HepG2 (cell line): ENCODE data around the gene SLC12A5. TPM values are rescaled to one million over a fixed set of nuclear protein-coding genes. Genes with fewer than 3 reads are reported as not detected.

Source experiments
- ARHGAP35 ChIP-seq: sonication (generic); formaldehyde crosslinking; IDR thresholded peaks from 2 replicates; pipeline ENCODE4 v1.9.0; 2022; ENCODE audit warnings: mild to moderate bottlenecking, inconsistent platforms, moderate library complexity, missing genetic modification reagents, borderline replicate concordance
- BRCA1 ChIP-seq: sonication (generic); formaldehyde crosslinking; IDR thresholded peaks from 2 replicates; pipeline ENCODE4 v1.4.0; 2020; ENCODE audit warnings: missing genetic modification reagents
- GABPA ChIP-seq, 2 experiments: IDR thresholded peaks; 2 replicates each; pipeline ENCODE4 v1.6.1; 2011 to 2016; ENCODE audit warnings: low read depth in 2 of 2, low read length in 1 of 2, missing biosample characterization in 1 of 2, missing genetic modification characterization in 1 of 2
- HCFC1 ChIP-seq: fragments of 150-350 bp; IDR thresholded peaks from 2 replicates; pipeline ENCODE4 v1.6.1; 2014; ENCODE audit warnings: low read depth, low read length
- HMG20A ChIP-seq: IDR thresholded peaks from 2 replicates; pipeline ENCODE4 v1.6.1; 2016; ENCODE audit warnings: borderline replicate concordance
- ISX ChIP-seq: sonication (generic); formaldehyde crosslinking; conservative IDR thresholded peaks from 2 replicates; pipeline ENCODE4 v1.5.0; 2020; ENCODE audit warnings: missing genetic modification reagents
- KLF16 ChIP-seq, 2 experiments: sonication (generic) in 1 of 2; formaldehyde crosslinking in 1 of 2; IDR thresholded peaks; 2 replicates each; pipeline versions ENCODE4 v1.6.1 to v1.8.0; 2016 to 2023; ENCODE audit warnings: missing genetic modification reagents in 2 of 2, missing compliant biosample characterization in 1 of 2
- PPARG ChIP-seq: conservative IDR thresholded peaks from 2 replicates; pipeline ENCODE4 v1.6.1; 2016; ENCODE audit warnings: missing biosample characterization, missing genetic modification reagents
- YEATS4 ChIP-seq: sonication (generic); formaldehyde crosslinking; IDR thresholded peaks from 2 replicates; pipeline ENCODE4 v1.4.0; 2020; ENCODE audit warnings: missing genetic modification reagents, borderline replicate concordance
- ZBTB42 ChIP-seq: sonication (generic); formaldehyde crosslinking; IDR thresholded peaks from 2 replicates; pipeline ENCODE4 v1.5.0; 2020; ENCODE audit warnings: mild to moderate bottlenecking, missing genetic modification reagents
- polyA plus RNA-seq, 8 experiments: library from polyadenylated mRNA; depleted of rRNA in 3 of 8; stranded (reverse) in 7 of 8; unstranded in 1 of 8; fragments of >200 nt; fragmentation: Illumina TruSeq in 4 of 8; extraction: Trizol in 4 of 8; gene quantifications; 2 replicates each; pipeline versions ENCODE4 v1.2.1 to v1.2.3, GENCODE V29; 2011 to 2016; ENCODE audit warnings: low read depth in 4 of 8, missing spikeins in 1 of 8, mixed read lengths in 1 of 8; ENCODE audit not compliant: insufficient read depth in 1 of 8
- total RNA-seq, 5 experiments: library from RNA; depleted of rRNA; stranded (reverse); fragments of >200 nt; fragmentation: Illumina TruSeq; extraction: Trizol; gene quantifications; 2 replicates each; pipeline ENCODE4 v1.2.3, GENCODE V29; 2016; ENCODE audit warnings: low read depth in 1 of 5
- TF ChIP-seq, protein P1 (sequence below): sonication (generic); formaldehyde crosslinking; IDR thresholded peaks from 2 replicates; pipeline ENCODE4 v1.8.0; 2022; ENCODE audit warnings: mild to moderate bottlenecking, missing genetic modification reagents; ENCODE audit not compliant: insufficient replicate concordance
- TF ChIP-seq, protein P2 (sequence below): IDR thresholded peaks from 2 replicates; pipeline ENCODE4 v1.6.1; 2016; ENCODE audit warnings: low read depth
- TF ChIP-seq, protein P3 (sequence below): sonication (generic); formaldehyde crosslinking; IDR thresholded peaks from 2 replicates; pipeline ENCODE4 v1.4.0; 2020; ENCODE audit warnings: mild to moderate bottlenecking, missing genetic modification reagents
- TF ChIP-seq, protein P4 (sequence below): sonication (generic); formaldehyde crosslinking; IDR thresholded peaks from 2 replicates; pipeline ENCODE4 v1.4.0; 2020; ENCODE audit warnings: mild to moderate bottlenecking, missing genetic modification reagents
- TF ChIP-seq, protein P5 (sequence below): sonication (generic); formaldehyde crosslinking; IDR thresholded peaks from 2 replicates; pipeline ENCODE4 v1.5.1; 2020; ENCODE audit warnings: missing genetic modification reagents, mild to moderate bottlenecking, borderline replicate concordance
- TF ChIP-seq, protein P6 (sequence below): sonication (generic); formaldehyde crosslinking; IDR thresholded peaks from 2 replicates; pipeline ENCODE4 v1.9.0; 2021; ENCODE audit warnings: mild to moderate bottlenecking, missing genetic modification reagents

Gene SLC12A5
- total and polyA plus RNA-seq, 2 of the 13 experiments (the other 11 are each of a cell fraction or from before 2014, with no cell fraction given) = 4.3 to 5.4 TPM

DNA sequence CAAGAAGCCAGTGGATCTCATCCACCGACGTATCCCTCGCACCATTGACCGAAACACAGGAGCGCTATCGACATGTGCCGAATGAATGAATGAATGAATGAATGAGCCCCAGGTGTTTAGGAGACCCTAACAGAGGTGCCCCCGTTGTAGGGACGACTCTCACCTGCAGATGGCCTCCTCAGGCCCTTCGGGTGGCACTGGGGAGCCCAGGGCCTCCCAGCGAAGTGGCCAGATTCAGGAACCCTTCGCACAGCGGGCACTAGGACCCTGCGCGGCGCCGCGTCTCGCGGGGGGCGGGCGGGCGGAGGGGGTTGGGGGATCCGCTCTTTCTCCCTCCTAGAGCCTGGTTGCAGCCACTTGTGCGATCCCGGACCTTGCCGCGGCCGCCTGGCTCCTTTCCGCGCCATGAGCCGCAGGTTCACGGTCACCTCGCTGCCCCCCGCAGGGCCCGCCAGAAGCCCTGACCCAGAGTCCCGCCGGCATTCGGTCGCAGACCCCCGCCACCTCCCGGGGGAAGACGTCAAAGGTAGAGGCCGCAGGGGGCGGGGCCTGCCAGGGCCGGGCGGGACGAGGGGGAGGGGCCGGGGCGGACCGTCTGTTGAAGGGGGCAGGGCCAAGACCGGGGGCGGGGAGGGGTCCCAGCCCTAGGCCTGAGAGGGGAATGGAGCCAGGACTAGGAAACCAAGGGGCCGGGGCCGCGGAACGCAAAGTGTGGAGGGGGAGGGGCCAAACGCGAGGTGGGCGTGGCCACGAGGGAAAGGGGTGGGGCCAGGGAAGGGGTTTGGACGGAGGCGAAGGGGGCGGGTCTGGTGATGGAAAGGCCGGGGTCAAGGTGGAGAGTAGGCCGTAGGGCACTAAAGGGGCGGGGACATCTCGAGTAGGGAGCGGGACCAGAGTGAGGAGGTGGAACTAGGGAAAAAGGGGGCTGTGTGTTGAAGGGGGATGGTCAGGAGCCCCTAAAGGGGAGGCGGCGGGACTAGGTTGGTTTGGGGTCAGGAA lies 7.4 kb upstream of the SLC12A5 start (continued):
- TF ChIP-seq, protein P1, sequence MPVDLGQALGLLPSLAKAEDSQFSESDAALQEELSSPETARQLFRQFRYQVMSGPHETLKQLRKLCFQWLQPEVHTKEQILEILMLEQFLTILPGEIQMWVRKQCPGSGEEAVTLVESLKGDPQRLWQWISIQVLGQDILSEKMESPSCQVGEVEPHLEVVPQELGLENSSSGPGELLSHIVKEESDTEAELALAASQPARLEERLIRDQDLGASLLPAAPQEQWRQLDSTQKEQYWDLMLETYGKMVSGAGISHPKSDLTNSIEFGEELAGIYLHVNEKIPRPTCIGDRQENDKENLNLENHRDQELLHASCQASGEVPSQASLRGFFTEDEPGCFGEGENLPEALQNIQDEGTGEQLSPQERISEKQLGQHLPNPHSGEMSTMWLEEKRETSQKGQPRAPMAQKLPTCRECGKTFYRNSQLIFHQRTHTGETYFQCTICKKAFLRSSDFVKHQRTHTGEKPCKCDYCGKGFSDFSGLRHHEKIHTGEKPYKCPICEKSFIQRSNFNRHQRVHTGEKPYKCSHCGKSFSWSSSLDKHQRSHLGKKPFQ (CRISPR knock-in tag) = no peak
- TF ChIP-seq HMG20A (CRISPR knock-in tag) = no peak
- TF ChIP-seq KLF16 (CRISPR knock-in tag; IDR thresholded peaks at IDR 0.05) = peak in 1 of 2 experiments; percentile 73; a peak in 1 of 4 replicates
- TF ChIP-seq YEATS4 (CRISPR knock-in tag) = no peak; the same call in 1 of the 2 replicates
- no peak for TF ChIP-seq HCFC1
- TF ChIP-seq, protein P2, sequence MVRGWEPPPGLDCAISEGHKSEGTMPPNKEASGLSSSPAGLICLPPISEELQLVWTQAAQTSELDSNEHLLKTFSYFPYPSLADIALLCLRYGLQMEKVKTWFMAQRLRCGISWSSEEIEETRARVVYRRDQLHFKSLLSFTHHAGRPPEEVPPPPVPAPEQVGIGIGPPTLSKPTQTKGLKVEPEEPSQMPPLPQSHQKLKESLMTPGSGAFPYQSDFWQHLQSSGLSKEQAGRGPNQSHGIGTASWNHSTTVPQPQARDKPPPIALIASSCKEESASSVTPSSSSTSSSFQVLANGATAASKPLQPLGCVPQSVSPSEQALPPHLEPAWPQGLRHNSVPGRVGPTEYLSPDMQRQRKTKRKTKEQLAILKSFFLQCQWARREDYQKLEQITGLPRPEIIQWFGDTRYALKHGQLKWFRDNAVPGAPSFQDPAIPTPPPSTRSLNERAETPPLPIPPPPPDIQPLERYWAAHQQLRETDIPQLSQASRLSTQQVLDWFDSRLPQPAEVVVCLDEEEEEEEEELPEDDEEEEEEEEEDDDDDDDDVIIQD (CRISPR knock-in tag) = no peak
- TF ChIP-seq, protein P3, sequence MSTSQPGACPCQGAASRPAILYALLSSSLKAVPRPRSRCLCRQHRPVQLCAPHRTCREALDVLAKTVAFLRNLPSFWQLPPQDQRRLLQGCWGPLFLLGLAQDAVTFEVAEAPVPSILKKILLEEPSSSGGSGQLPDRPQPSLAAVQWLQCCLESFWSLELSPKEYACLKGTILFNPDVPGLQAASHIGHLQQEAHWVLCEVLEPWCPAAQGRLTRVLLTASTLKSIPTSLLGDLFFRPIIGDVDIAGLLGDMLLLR (CRISPR knock-in tag) = no peak
- TF ChIP-seq, protein P4, sequence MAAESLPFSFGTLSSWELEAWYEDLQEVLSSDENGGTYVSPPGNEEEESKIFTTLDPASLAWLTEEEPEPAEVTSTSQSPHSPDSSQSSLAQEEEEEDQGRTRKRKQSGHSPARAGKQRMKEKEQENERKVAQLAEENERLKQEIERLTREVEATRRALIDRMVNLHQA (CRISPR knock-in tag) = no peak
- no peak for TF ChIP-seq ISX (CRISPR knock-in tag)
- no peak for TF ChIP-seq ARHGAP35
- TF ChIP-seq, protein P5, sequence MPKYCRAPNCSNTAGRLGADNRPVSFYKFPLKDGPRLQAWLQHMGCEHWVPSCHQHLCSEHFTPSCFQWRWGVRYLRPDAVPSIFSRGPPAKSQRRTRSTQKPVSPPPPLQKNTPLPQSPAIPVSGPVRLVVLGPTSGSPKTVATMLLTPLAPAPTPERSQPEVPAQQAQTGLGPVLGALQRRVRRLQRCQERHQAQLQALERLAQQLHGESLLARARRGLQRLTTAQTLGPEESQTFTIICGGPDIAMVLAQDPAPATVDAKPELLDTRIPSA (CRISPR knock-in tag) = no peak
- TF ChIP-seq, protein P6, sequence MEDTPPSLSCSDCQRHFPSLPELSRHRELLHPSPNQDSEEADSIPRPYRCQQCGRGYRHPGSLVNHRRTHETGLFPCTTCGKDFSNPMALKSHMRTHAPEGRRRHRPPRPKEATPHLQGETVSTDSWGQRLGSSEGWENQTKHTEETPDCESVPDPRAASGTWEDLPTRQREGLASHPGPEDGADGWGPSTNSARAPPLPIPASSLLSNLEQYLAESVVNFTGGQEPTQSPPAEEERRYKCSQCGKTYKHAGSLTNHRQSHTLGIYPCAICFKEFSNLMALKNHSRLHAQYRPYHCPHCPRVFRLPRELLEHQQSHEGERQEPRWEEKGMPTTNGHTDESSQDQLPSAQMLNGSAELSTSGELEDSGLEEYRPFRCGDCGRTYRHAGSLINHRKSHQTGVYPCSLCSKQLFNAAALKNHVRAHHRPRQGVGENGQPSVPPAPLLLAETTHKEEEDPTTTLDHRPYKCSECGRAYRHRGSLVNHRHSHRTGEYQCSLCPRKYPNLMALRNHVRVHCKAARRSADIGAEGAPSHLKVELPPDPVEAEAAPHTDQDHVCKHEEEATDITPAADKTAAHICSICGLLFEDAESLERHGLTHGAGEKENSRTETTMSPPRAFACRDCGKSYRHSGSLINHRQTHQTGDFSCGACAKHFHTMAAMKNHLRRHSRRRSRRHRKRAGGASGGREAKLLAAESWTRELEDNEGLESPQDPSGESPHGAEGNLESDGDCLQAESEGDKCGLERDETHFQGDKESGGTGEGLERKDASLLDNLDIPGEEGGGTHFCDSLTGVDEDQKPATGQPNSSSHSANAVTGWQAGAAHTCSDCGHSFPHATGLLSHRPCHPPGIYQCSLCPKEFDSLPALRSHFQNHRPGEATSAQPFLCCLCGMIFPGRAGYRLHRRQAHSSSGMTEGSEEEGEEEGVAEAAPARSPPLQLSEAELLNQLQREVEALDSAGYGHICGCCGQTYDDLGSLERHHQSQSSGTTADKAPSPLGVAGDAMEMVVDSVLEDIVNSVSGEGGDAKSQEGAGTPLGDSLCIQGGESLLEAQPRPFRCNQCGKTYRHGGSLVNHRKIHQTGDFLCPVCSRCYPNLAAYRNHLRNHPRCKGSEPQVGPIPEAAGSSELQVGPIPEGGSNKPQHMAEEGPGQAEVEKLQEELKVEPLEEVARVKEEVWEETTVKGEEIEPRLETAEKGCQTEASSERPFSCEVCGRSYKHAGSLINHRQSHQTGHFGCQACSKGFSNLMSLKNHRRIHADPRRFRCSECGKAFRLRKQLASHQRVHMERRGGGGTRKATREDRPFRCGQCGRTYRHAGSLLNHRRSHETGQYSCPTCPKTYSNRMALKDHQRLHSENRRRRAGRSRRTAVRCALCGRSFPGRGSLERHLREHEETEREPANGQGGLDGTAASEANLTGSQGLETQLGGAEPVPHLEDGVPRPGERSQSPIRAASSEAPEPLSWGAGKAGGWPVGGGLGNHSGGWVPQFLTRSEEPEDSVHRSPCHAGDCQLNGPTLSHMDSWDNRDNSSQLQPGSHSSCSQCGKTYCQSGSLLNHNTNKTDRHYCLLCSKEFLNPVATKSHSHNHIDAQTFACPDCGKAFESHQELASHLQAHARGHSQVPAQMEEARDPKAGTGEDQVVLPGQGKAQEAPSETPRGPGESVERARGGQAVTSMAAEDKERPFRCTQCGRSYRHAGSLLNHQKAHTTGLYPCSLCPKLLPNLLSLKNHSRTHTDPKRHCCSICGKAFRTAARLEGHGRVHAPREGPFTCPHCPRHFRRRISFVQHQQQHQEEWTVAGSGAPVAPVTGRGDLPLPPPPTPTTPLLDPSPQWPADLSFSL (CRISPR knock-in tag) = no peak
- no peak for TF ChIP-seq BRCA1
- TF ChIP-seq ZBTB42 (CRISPR knock-in tag) = no peak
- no peak for TF ChIP-seq GABPA (IDR thresholded peaks at IDR 0.05; ENCODE audit: low read depth, low read length)
- no peak; the same call in 1 of the 2 replicates for TF ChIP-seq GABPA (CRISPR knock-in tag; IDR thresholded peaks at IDR 0.05; ENCODE audit: low read depth)
- no peak for TF ChIP-seq PPARG (CRISPR knock-in tag)
